ENCODE measurements around the gene BANF2. TPM values are rescaled to one million over a fixed set of nuclear protein-coding genes. Genes with fewer than 3 reads are reported as not detected.

Gene BANF2
- total RNA-seq, 1 experiment from 2014 or later: not detected

DNA sequence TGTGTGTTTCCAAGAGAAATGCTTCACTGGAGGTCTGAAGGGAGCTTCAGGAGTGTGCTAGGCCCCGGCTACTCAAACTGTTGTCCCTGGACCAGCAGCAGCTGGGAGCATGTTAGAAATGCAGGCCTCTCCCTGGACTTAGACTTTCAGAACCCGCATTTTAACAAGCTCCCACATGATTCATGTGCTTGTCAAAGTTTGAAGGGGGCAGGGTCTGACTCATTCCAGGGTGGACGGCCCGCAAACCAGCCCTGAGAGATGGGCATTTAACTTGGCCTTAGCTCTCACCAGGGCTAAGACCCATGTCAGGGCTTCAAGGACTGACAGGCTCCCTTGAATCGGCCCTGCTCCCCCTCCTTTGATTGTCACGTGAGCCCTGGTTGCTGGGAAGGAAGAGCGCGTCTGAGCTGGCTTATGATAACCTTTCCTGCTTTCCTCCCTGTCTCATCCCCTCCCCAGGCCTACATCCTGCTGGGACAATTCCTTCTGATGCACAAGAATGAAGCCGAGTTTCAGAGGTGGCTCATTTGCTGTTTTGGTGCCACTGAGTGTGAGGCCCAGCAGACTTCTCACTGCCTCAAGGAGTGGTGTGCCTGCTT lies 35.5 kb downstream of the BANF2 start:
- no peaks in the 10 kb centered on the region for H3K79me1 ChIP-seq (ENCODE audit: insufficient read depth, low read depth, low read length, poor library complexity, severe bottlenecking)
- H4K5ac ChIP-seq (ENCODE audit: insufficient read length, low read depth, low read length): no peak overlapping the region
- WGBS (ENCODE audit: extremely low coverage, insufficient read length, low lambda C conversion rate): no CpG with 5 or more reads among the region's 9 CpGs
- no peak overlapping the region for H4K91ac ChIP-seq (ENCODE audit: insufficient read length, low read depth, low read length)
- no peaks in the 10 kb centered on the region for H3K27me3 Mint-ChIP-seq (ENCODE audit: low read depth)
- no peak overlapping the region for H2BK5ac ChIP-seq (ENCODE audit: insufficient read length, low read length)
- H3K9ac ChIP-seq (ENCODE audit: extremely low read depth, insufficient read length, low read length): no peak overlapping the region
- H3K14ac ChIP-seq (ENCODE audit: insufficient read depth, low read length): no peak overlapping the region; the same call in 1 of the 2 replicates
- no peak overlapping the region for H4K8ac ChIP-seq (replicated peaks; ENCODE audit: insufficient read length, low read depth, low read length)
- TF ChIP-seq, protein P1, sequence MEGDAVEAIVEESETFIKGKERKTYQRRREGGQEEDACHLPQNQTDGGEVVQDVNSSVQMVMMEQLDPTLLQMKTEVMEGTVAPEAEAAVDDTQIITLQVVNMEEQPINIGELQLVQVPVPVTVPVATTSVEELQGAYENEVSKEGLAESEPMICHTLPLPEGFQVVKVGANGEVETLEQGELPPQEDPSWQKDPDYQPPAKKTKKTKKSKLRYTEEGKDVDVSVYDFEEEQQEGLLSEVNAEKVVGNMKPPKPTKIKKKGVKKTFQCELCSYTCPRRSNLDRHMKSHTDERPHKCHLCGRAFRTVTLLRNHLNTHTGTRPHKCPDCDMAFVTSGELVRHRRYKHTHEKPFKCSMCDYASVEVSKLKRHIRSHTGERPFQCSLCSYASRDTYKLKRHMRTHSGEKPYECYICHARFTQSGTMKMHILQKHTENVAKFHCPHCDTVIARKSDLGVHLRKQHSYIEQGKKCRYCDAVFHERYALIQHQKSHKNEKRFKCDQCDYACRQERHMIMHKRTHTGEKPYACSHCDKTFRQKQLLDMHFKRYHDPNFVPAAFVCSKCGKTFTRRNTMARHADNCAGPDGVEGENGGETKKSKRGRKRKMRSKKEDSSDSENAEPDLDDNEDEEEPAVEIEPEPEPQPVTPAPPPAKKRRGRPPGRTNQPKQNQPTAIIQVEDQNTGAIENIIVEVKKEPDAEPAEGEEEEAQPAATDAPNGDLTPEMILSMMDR (conservative IDR thresholded peaks at IDR 0.05): no peak
- H2BK15ac ChIP-seq (ENCODE audit: low read depth, low read length): no peak overlapping the region
- H3K4me1 ChIP-seq (ENCODE audit: insufficient read depth, low read length): no peaks in the 10 kb centered on the region; the same call in 1 of the 2 replicates
- H3K4ac ChIP-seq (ENCODE audit: low read depth, low read length): no peak overlapping the region
- no peak overlapping the region for H3K4me2 ChIP-seq (ENCODE audit: insufficient read depth, insufficient read length, low read length)
- no peak overlapping the region for H2AFZ ChIP-seq (ENCODE audit: low read length)
- H3K4me1 Mint-ChIP-seq: peaks cover 7 to 11% of the 10 kb centered on the region in 2 experiments
- no peak overlapping the region for H2BK12ac ChIP-seq (ENCODE audit: insufficient read length, low read depth, low read length)
- peak overlapping the region in 2 of 3 experiments; percentile 21 to 44; a peak in 2 of 7 replicates for H3K27ac Mint-ChIP-seq
- H3K36me3 Mint-ChIP-seq (ENCODE audit: insufficient read depth in 1 of 3, low read depth in 3 of 3): peaks cover 15 to 21% (median 17%) of the 10 kb centered on the region in 3 experiments
- peaks cover 4% of the 10 kb centered on the region for H3K9me3 ChIP-seq (ENCODE audit: control insufficient read depth, low read depth, low read length)
- no peaks in the 10 kb centered on the region for H3K79me2 ChIP-seq (ENCODE audit: insufficient read depth, low read length)
- no peak overlapping the region for H3K56ac ChIP-seq (ENCODE audit: insufficient read length, low read depth, low read length)
- H3K27me3 ChIP-seq (ENCODE audit: insufficient read depth, low read length): no peaks in the 10 kb centered on the region
- H2AK5ac ChIP-seq (ENCODE audit: insufficient read length, low read length): no peak overlapping the region
- DNase-seq: no peak
- H2BK20ac ChIP-seq (ENCODE audit: low read depth, low read length, poor library complexity, severe bottlenecking): no peak overlapping the region
- no peak overlapping the region for H3K27ac ChIP-seq (ENCODE audit: insufficient read length, low read depth, low read length)
- H3K23me2 ChIP-seq (ENCODE audit: insufficient read length, low read depth, low read length, poor library complexity, severe bottlenecking): no peaks in the 10 kb centered on the region
- H3K9me3 Mint-ChIP-seq: peaks cover 24 to 30% of the 10 kb centered on the region in 2 experiments
- H2BK120ac ChIP-seq (ENCODE audit: low read depth, low read length, poor library complexity, severe bottlenecking): no peak overlapping the region
- H3T11ph ChIP-seq (ENCODE audit: low read length): no peak overlapping the region
- no peak overlapping the region for H3K18ac ChIP-seq (ENCODE audit: insufficient read length, low read depth, low read length)
- H3K23ac ChIP-seq (ENCODE audit: insufficient read length, low read depth, low read length): no peak overlapping the region
- no peaks in the 10 kb centered on the region for H4K20me1 ChIP-seq (ENCODE audit: control insufficient read depth, insufficient read depth, insufficient read length)
- H3K4me3 Mint-ChIP-seq: no peak overlapping the region
